HG02981 (cell line): ENCODE results near the gene NFS1.
"Not testable (repeated sequence)": the region's sequence is repeated elsewhere in the genome, so short reads cannot be mapped to it uniquely, and the experiment has no call there.

Experiments
- ATAC-seq: cut with Tn5 transposase; IDR thresholded peaks from one replicate; pipeline ENCODE4 v1.9.1; 2021; ENCODE audit warnings: mild to moderate bottlenecking, moderate library complexity; ENCODE audit not compliant: unreplicated experiment

Gene NFS1

GRCh38 chr20:35699127-35699956, at the start of gene NFS1, which contains the start of gene ROMO1:
TSS of gene NFS1 (minus strand) at chr20:35699352. CDS start at chr20:35699288, 64 bp downstream.
TSS of gene ROMO1 (plus strand) at chr20:35699405. CDS start at chr20:35699633, 228 bp downstream.
- ATAC-seq: peak; percentile 74

DNA sequence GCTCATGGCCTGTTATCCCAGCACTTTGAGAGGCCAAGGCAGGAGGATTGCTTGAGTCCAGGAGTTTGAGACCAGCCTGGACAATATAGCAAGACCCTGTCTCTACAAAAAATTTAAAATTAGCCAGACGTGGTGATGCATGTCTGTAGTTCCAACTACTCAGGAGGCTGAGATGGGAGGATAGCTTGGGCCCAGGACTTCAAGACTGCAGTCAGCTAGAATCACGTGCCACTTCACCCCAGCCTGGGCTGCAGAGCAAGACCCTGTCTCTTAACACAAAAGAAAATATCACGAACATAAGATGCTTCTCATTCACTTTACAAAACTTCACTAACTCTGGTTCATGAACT, 45.3 kb upstream of the NFS1 start:
- not testable (repeated sequence) for ATAC-seq

DNA sequence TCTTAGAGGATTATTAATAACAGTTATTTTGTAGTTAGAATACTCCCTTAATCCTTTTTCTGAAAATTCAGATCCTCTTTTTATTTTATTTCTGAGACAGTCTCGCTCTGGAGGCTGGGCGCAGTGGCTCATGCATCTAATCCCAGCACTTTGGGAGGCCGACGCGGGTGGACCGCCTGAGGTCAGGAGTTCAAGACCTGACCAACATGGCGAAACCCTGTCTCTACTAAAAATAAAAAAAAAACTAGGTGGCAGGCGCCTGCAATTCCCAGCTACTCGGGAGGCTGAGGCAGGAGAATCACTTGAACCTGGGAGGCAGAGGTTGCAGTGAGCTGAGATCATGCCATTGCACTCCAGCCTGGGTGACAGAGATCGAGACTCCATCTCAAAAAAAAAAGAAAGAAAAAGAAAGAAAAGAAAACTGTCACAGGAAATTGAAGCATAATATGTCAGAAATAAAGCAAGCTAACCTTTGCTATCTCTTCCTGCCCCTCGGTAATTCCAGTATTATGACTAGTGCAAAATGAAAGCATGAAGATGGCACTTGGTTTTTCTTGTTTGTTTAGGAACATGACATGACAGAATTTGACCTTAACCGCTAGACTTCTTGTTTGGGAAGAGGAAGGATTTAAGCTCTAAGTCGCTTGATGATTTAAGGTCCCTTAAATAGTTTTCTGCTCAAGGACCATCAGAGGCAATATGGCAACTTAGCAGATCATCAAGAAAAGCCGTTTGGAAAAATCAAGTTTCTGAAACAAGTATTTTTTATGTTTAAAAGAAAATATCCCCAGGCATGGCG, 44.7 kb upstream of the NFS1 start:
- no peak for ATAC-seq

- ATAC-seq: no peak
Observed at GRCh38 chr20:35742741-35743523, 43.8 kb upstream of the NFS1 start.

GRCh38 chr20:35741892-35742740, 43.0 kb upstream of the NFS1 start, which contains the start of gene RBM39:
TSS of gene RBM39 (minus strand) at chr20:35742260. CDS start at chr20:35740874, 1,386 bp downstream.
- peak; percentile 83 for ATAC-seq

GRCh38 chr20:35739294-35740163, 40.4 kb upstream of the NFS1 start:
- no peak for ATAC-seq

DNA sequence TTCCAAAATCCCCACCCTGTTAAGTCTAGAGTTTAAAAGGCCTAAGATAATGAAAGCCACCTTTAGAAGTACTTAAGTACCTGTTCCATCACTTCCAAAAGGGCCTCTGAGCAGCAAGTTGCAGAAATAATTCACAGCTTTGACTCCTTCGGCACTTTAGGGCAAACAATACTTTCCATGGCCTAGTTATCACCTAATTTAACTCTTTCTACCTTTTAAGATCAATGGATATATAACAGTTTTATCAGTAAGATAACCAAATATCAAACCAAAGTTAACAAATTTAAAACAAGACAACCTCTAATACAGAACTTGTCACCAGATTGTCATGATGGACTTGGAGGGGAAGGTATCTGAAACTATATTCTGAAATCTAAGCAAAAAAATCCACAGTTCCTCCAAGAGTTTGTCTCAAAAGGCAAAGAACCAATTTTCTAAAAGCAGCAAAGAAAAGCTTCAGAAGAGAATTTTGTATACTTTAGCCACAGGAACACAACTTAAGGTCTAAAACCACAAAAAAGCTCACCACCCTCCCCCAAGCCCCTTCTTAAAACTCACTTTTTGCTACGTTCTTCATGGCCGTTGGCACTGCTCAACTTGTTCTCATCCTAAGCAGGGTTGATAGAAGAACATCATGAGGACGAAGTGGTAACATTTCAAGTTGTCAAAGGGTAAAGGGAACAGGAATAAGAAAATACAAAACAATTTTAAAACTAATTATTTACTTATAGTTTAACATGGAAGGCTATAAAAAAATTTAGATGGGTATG, 39.4 kb upstream of the NFS1 start:
- no peak for ATAC-seq

- no peak for ATAC-seq
Observed at GRCh38 chr20:35737865-35738333, 38.7 kb upstream of the NFS1 start.

GRCh38 chr20:35735826-35736470, 36.8 kb upstream of the NFS1 start:
- ATAC-seq: no peak

DNA sequence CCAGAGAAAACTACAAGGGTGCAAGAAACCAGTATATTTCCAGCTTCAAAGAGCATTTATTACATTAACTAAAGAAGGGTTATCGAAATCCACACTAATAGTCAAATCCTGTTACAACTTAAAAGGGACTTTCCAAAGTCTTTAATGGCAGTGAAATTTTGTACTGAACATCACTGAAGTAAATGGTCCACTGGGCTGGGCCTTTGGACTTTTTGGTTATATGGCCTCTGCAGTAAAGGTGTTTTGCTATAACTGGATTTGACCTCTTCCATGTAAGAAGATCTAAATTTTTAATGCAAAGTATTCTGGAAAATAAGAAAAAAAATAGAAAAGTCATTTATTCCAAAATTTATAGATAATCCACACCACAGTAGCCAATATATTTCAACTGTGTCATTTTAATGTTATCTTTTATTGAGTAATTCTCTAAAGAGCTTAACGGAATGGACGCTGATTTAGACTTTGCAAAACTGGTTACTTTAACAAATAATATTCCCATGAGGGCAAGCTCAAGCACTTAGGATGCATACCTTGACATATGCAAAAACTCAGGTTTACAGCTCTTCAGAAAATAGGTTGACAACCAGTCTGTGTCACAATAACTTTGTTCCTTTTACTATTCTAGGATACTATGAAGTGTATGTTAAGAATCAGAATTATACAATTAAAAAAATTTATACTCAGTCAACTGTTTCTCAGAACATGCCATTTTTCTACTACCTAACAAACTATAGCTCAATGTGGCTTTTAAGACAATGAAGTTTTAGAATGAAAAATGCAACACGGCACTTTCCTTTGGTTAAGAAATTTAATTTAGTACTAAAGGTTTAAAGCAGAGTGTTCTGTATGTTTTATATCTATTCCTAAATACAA, 35.9 kb upstream of the NFS1 start:
- no peak for ATAC-seq

DNA sequence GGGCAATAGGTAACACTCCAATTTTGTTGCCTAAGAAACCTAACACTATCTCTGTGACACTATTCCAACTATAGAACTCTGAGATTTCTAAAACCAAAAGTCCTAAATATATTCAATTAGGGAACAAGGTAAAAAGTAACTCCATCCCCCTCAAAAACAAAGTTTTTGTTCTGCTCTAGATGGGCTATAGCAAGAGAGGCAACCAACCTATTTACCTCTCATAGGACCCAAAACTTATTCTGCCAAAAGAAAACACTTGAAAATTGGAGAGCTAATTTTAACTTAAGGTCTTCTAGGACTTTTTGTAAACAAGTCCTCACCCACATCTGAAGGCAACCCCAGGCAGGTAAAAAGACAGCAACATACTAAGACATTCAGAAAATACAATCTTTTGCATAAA, 35.2 kb upstream of the NFS1 start:
- ATAC-seq: no peak

DNA sequence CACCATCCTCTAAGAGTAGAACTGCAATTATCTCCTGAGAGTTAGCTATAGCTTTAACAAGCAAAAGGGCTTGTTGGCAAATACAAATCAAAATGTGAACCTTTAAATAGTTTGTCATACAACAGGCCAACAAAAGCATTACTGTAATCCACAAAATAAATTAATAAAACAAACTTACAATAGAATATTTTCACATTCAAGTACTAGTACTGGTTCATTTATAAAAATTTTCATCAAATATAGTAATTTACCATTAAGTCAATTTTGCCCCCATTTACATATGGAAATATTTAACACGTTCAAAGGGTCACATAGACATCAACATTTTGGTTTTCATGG, 33.5 kb upstream of the NFS1 start:
- no peak for ATAC-seq

- no peak for ATAC-seq
Observed at GRCh38 chr20:35731862-35732643, 32.9 kb upstream of the NFS1 start.

GRCh38 chr20:35731469-35731788, 32.3 kb upstream of the NFS1 start:
- ATAC-seq: no peak

- ATAC-seq: no peak
Observed at GRCh38 chr20:35730583-35731468, 31.7 kb upstream of the NFS1 start.
